Measurements from ENCODE around the gene LNX2.
"Not testable (repeated sequence)": the region's sequence is repeated elsewhere in the genome, so short reads cannot be mapped to it uniquely, and the experiment has no call there.

LNX2 gene

GRCh38 chr13:27636589-27637288 lies 16.4 kb upstream of the LNX2 start:
- no peak for DNase-seq

DNA sequence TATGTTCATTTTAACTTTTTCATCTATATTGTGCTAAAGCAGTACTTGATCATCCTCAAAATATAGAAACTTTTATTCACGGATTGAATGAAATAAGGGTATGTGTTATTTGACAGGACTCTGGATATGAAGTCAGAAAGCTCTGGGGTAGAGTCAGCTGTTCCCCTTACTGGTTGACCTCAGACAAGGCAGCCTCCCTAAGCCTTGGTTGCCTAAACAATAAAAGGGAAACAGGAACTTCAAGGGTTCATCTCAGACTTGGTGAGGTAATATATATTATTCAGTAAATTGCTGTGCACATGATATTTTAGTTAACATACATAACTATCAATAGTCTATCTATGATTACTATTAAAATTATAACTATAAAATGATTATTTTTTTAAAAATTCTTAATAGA lies 14.9 kb upstream of the LNX2 start:
- DNase-seq: no peak

DNA sequence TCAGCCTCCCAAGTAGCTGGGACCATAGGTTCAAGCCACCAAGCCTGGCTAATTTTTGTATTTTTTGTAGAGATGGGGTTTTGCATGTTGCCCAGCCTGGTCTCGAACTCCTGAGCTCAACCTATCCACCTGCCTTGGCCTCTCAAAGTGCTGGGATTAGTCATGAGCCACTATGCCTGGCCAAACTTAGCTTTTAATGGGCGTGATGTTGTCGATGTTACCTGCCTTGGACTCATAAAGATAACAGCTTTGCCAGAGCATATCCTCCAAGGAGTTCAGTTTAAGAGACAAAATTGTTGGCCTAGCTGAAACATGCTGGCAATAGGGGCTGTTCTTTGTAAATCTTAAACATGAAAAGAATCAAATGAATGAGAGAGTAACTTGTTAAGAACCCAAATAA lies 14.5 kb upstream of the LNX2 start:
- DNase-seq: no peak

- no peak for DNase-seq
Measured at GRCh38 chr13:27634231-27634630, 13.9 kb upstream of the LNX2 start.

DNA sequence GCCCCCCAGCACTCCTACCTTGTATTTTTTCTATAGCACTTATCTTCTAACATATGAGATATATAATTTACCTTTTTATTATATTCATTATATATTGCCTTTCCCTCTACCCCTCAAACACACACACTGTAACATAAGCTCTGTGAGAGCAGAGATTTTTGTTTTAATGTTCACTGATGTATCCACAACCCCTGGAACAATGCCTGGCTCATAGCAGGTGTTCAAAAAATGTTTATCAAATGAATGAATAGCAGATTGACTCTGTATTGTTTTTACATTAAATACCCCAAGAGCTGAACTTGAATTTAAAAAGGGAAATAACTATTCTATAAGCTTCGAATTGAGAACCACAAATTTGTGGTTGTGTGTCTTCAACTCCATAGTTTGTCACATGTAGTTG lies 12.3 kb upstream of the LNX2 start:
- DNase-seq: no peak

DNA sequence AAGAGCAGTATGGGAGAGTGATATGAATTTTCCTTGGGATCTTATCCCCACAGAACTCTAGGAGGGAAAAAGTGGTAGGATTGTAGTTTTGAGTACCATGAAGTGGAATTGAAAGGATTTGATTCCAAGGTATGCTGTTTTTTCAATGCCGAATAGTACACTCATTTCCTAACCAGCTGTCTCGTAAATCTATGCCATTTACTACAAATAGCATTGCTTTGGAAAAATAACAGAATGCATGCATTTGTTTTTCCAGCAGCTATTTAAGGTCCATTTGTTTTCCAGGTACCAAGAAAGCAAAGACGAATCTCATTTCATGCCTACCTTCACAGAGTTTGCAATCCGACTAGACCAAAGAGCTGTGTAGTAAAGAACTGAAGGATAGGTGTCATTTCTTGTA lies 11.9 kb upstream of the LNX2 start:
- DNase-seq: no peak

GRCh38 chr13:27631665-27632064 lies 11.3 kb upstream of the LNX2 start:
- no peak for DNase-seq

- no peak for DNase-seq
Measured at GRCh38 chr13:27631156-27631555, 10.8 kb upstream of the LNX2 start.

DNA sequence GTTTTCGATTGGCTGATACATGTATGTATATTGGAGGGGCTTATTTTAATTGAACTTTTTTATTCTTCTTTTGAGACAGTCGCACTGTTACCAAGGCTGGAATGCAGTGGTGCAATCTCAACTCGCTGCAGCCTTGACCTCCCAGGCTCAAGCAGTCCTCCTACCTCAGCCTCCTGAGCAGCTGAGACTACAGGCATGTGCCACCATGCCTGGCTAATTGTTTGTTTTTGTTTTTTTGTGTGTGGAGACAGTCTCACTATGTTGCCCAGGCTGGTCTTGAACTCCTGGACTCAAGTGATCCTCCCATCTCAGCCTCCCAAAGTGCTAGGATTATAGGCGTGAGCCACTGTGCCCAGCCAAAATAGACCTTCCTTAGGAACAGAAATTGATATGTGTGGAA lies 8.4 kb upstream of the LNX2 start:
- not testable (repeated sequence) for DNase-seq

DNA sequence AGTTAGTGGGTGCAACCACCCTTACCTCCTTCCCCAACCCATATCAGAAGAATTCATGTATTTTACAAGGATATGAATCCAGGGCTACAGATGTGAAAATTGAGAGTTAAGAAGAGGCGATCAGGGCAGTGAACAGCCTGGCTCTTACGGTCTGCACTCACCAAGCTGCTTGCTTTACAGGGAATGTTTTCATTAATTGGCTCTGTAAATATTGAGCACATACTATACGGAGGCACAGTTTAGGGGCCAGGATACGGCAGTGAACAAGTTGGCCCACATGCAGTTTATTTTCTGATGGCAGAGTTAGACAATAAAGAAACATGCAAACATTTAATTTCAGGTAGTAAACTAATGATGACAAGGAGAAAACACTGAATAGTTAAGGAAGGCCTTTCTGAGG lies 7.8 kb upstream of the LNX2 start:
- no peak for DNase-seq

DNA sequence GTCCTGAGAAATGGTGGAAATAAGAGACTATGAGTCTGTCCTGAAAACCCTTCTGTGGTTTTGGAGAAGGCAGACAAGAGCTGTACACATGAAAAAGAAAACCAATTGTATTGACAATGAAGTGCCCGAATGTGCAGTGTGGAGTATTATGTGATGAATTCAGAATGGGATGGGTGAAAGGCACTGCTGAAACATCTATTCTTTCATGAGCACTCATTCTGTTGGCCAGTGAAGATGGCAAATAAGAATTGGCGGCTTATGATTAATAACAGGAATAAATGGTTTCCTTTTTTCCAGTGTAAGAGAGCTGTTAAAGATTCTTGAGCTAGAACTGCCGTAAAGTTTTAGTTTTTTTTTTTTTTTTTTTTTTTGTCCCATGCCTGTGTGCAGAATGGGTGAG lies 7.1 kb upstream of the LNX2 start:
- no peak for DNase-seq

DNA sequence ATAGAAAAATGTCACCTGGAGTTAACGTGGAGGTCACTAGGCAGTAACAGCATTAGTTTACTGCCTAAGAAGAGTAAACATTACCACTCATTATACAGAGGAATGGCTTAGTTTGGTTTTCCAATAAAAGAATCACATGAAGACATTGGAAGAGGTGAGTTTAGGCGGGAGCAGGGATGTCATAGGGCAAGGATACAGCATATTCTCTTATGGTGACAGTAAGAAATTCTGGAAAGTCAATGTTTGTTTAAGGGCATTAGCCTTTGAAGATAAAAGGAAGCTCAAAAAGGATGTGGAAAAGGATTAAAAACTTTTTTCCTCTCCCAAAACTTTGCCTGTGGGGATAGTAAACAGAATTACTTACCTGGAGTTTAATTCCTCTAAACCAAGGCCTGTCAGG lies 5.5 kb upstream of the LNX2 start:
- no peak for DNase-seq

DNA sequence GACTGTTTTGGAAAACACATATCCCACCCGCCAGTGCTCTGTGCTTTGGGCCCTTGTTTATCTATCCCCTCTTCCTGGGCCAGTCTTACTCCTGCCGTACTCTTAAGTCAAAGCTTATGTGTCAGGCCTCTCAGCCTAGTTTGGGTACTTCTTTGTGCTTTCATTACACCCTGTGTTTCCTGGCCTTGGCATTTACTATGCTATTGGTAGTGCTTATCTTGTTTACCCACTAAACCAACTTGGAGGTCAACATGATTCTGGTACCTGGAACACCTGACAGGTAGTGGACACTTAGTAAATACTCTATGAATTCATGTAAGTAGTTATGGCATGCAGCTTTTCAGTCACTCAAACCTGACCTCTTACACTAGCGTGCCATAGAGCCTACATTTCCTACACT lies 3.7 kb upstream of the LNX2 start:
- no peak for DNase-seq

- no peak for DNase-seq
Measured at GRCh38 chr13:27622881-27623280, 2.6 kb upstream of the LNX2 start.

- no peak for DNase-seq
Measured at GRCh38 chr13:27622102-27622820, 1.9 kb upstream of the LNX2 start.

- DNase-seq: peak; percentile 77
Measured at GRCh38 chr13:27621366-27622101, 1.2 kb upstream of the LNX2 start, which contains the start of gene POLR1D. Gene POLR1D (plus strand): TSS chr13:27621892. CDS start chr13:27621984, 92 bp downstream.

GRCh38 chr13:27621116-27621365 lies 712 bp upstream of the LNX2 start:
- no peak for DNase-seq

DNA sequence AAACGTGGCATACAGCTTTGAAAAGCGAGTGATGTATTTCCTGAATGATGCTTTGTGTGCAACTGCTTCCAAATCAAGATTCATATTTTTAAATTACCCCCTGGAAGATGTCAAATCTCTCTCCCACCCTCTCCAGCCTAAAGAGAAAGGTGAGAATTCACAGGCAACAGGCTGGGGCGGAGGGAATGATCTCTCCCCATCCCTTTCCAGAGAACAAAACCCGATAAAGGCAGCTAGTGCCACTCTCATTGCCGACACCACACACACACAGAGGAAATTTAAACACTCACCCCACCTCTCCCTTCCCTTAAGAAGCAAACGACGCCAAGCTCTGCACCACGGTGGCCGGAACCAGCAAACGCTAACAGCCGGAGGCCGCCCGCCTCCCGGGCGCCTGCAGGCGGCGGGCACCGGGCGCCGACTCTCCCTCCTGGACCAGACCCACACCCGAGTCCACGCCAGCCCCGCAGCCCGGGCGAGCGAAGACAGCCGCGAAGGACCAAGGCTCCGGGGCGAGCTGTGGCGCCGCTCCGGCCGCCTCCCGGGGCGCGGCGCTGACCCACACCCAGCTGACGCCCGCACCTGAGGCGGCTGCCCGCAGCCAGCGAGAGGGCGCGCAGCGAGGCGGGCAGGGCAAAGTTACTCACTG lies 477 bp downstream of the LNX2 start:
- no peak for DNase-seq

DNA sequence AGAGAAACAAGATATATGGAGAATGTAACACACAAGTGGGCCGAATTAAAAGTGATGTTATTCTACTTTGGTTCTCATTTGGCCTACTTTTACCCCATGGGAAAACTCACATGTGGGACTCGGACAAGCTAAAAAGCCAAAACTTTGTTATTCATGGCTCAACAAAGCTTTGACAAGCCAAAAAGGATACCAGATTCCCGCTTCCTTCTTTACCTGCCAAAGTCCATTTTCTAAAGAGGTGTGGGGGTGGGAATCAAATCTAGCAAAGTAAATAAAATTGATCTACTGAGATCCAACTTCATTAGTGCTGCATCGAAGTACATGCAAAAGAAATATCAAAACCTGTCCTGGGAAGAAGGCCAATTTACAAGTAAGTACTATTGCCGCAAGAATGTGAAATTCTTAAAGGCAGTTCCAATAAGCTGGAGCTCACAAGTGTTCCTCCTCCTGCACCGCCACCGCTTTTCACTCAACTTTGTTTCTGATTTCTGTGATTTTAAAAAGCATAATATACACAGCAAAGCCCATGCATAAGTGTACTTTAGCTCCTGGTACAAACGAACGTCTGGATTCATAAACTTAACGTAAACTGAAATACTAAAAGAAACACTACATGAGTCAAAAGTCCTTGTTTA lies 1.1 kb downstream of the LNX2 start:
- DNase-seq: no peak

- no peak for DNase-seq
Measured at GRCh38 chr13:27617881-27618321, 2.4 kb downstream of the LNX2 start.

DNA sequence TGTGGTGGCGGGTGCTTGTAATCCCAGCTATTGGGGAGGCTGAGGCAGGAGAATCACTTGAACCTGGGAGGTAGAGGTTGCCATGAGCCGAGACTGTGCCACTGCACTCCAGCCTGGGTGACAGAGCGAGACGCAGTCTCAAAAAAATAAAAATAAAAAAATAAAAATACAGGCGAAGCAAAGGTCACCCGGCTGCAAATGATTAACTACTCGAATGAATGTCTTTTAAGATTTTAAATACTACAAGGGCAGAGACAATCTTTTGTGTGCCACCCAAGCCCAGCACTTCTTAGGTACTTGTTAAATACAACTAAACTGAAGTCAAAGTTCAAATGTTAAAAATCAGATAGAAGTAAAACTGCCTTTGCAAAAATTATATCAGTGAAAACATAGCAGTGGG lies 6.7 kb downstream of the LNX2 start:
- no peak for DNase-seq

GRCh38 chr13:27607125-27607524 lies 13.2 kb downstream of the LNX2 start:
- no peak for DNase-seq

DNA sequence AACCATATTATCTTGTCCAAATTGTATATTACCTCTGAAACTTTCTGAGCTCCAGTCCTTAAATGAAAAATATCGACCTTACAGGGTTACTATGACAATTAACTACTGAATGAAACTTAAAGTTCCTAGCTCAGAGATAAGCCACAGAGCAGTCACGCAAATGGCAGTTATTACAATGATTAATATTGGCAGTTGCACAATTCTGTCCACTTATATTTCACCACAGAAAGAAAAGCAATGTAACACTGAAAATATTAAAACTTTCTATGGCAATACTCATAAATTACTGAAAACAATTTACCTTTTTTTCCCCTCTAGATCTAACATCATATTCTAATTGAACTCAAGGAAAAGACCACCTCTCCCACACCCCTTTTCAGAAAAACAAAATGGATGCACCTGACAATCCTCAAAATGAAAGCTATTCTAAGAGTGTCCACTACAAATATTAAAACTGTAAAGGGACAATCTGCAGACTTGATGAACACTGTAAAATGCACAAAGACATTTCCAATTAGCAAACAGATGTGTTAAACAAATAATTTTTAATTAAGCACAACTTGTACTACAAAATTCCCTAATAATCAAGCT lies 14.6 kb downstream of the LNX2 start:
- no peak for DNase-seq
